Lower lobe of right lung (tissue), 2 donors: ENCODE results near the gene CNTN4. TPM values are rescaled to one million over a fixed set of nuclear protein-coding genes. Genes with fewer than 3 reads are reported as not detected.

Experiments used
- ATAC-seq, 2 donors: fragments of 200-7000 bp; cut with Tn5 transposase; one replicate each; pipeline ENCODE4 v1.9.1; 2020 to 2022; ENCODE audit warnings: mild to moderate bottlenecking in 2 of 2, moderate library complexity in 2 of 2
- DNase-seq: peaks from one replicate; pipeline ENCODE4 v3.0.0-alpha.2; 2020
- H3K27ac ChIP-seq: fragments of 200-600 bp; one replicate; pipeline ENCODE4 v1.8.0; 2022
- H3K27me3 ChIP-seq: fragments of 200-600 bp; one replicate; pipeline ENCODE4 v1.8.0; 2022; ENCODE audit warnings: low read depth
- H3K36me3 ChIP-seq: fragments of 200-600 bp; one replicate; pipeline ENCODE4 v1.8.0; 2022; ENCODE audit warnings: mild to moderate bottlenecking
- H3K4me1 ChIP-seq: fragments of 200-600 bp; one replicate; pipeline ENCODE4 v1.8.0; 2022
- H3K4me3 ChIP-seq: fragments of 200-600 bp; one replicate; pipeline ENCODE4 v1.8.0; 2022; ENCODE audit warnings: mild to moderate bottlenecking
- H3K9me3 ChIP-seq: fragments of 200-600 bp; one replicate; pipeline ENCODE4 v1.8.0; 2022
- intact Hi-C: fragments of 100-400 bp; cut with DNase I; formaldehyde crosslinking; loops from one replicate; pipeline ENCODE4 v1.11.0; 2022
- total RNA-seq: library from RNA; stranded (reverse); fragmentation: NEBNext Ultra II Directional; extraction: Animal tissue kit (Norgen Biotek cat#: 25700); gene quantifications from one replicate; pipeline ENCODE4 v1.2.1, GENCODE V29; 2021
- TF ChIP-seq, protein P1 (sequence below): fragments of 200-600 bp; IDR thresholded peaks from one replicate; pipeline ENCODE4 v1.8.0; 2022; ENCODE audit warnings: antibody characterized with exemption, mild to moderate bottlenecking
- donor health status: DM: no; HTN: yes; CAD: no; lungs with severe emphysema.

CNTN4 gene
- total RNA-seq, 1 donor from 2014 or later, result 10.4 TPM

DNA sequence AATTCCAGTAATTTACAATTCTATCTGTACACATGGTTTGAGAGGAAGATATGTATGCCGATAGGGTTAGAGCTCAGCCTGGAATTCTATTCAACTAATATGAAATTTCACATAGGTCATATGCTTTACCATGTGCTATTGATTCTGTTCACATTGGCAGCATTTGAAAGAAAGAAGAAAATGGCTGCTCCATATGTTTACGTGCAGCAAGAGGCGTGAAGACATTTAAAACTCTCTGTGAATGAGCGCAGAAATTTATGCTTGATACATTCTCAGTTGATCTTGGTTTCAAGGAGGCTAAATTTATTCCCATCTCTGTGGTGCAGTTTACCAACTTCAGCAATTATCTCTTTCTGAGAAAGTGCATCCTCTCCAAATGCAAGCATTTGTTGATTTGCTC, 478.9 kb downstream of the CNTN4 start:
- TF ChIP-seq, protein P1, sequence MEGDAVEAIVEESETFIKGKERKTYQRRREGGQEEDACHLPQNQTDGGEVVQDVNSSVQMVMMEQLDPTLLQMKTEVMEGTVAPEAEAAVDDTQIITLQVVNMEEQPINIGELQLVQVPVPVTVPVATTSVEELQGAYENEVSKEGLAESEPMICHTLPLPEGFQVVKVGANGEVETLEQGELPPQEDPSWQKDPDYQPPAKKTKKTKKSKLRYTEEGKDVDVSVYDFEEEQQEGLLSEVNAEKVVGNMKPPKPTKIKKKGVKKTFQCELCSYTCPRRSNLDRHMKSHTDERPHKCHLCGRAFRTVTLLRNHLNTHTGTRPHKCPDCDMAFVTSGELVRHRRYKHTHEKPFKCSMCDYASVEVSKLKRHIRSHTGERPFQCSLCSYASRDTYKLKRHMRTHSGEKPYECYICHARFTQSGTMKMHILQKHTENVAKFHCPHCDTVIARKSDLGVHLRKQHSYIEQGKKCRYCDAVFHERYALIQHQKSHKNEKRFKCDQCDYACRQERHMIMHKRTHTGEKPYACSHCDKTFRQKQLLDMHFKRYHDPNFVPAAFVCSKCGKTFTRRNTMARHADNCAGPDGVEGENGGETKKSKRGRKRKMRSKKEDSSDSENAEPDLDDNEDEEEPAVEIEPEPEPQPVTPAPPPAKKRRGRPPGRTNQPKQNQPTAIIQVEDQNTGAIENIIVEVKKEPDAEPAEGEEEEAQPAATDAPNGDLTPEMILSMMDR, result no peak
- Histone ChIP-seq H3K4me1 (no peaks in the 10 kb centered on the region), H3K27ac (no peak overlapping the region), H3K27me3 (no peaks in the 10 kb centered on the region), H3K36me3 (no peaks in the 10 kb centered on the region), H3K4me3 (no peak overlapping the region), H3K9me3 (no peaks in the 10 kb centered on the region)
- ATAC-seq, result no peak
- no peak for DNase-seq
- intact Hi-C loops, result no loop called here

DNA sequence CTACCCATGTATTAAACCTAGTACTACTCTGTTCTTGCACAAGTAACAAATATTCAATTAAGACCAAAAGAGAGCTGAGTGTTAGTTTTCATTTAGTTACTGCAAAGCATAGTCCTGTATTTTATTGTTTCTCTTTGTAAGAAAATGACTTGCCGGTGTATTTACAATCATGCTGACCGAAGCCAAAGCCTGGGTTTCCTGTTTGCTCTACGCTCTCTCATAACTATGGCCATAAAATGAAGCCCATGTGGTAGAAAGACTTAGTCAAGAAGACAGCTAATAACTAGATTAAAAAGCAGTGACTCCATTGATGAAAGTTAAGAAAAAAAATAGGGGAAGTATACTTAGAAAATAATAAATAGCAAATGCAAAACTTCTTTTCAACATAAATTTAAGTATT, 479.9 kb downstream of the CNTN4 start:
- intact Hi-C loops, result no loop called here
- Histone ChIP-seq H3K36me3 (no peaks in the 10 kb centered on the region), H3K9me3 (no peaks in the 10 kb centered on the region), H3K4me3 (no peak overlapping the region), H3K27me3 (no peaks in the 10 kb centered on the region), H3K4me1 (no peaks in the 10 kb centered on the region), H3K27ac (no peak overlapping the region)
- DNase-seq (no peak), ATAC-seq (no peak)
- TF ChIP-seq, protein P1, result no peak

DNA sequence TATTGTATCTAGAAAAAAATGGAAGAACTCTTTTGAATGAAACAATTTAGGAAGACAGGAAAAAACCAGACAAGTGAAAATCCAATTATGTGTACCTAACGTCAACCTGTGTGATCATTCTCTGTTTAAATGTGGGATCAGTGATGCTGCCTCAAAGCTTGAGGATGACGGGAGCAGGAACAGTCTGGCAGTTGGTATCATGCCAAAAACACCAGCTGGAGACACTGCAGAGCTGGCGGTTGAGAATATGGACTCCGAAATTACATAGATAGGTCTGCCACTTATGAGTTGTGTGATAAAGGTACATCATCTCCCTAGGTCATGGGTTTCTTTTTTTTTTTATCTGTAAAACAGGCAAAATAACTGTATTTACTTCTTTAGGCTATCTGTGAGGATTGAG, 480.5 kb downstream of the CNTN4 start:
- no peak for DNase-seq

DNA sequence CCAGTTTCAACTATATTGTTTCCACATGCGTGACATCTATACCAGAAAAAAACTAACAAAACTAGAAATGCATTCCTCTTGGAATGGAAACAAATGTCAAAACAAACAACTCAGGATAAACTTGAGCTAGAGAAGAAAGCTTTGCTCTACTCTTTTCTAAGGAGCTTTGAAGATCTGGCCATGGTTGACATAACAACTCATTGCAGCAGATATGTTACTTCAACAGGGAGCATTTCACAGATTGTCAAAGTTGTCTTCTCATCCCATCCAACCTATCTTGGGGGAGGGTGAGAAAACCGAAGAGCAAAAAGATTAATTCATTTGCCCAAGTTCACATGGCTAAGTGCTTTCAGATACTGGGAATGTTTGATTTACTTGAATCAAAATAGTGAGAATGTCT, 484.4 kb downstream of the CNTN4 start:
- DNase-seq, result no peak
- intact Hi-C loops, result no loop called here
- H3K27ac ChIP-seq, result no peak overlapping the region
- TF ChIP-seq, protein P1, result no peak
- H3K27me3 ChIP-seq, result no peaks in the 10 kb centered on the region
- ATAC-seq, result no peak
- no peaks in the 10 kb centered on the region for H3K4me1 ChIP-seq
- H3K4me3 ChIP-seq, result no peak overlapping the region
- H3K9me3 ChIP-seq, result no peaks in the 10 kb centered on the region
- no peaks in the 10 kb centered on the region for H3K36me3 ChIP-seq

More for the DNA sequence above, 480.5 kb downstream of the CNTN4 start:
- no peak overlapping the region for H3K4me3 ChIP-seq
- no peak for ATAC-seq
- H3K27ac ChIP-seq, result no peak overlapping the region
- H3K27me3 ChIP-seq, result no peaks in the 10 kb centered on the region
- no peaks in the 10 kb centered on the region for H3K36me3 ChIP-seq
- TF ChIP-seq, protein P1, result no peak
- H3K9me3 ChIP-seq, result no peaks in the 10 kb centered on the region
- intact Hi-C loops, result no loop called here
- no peaks in the 10 kb centered on the region for H3K4me1 ChIP-seq

DNA sequence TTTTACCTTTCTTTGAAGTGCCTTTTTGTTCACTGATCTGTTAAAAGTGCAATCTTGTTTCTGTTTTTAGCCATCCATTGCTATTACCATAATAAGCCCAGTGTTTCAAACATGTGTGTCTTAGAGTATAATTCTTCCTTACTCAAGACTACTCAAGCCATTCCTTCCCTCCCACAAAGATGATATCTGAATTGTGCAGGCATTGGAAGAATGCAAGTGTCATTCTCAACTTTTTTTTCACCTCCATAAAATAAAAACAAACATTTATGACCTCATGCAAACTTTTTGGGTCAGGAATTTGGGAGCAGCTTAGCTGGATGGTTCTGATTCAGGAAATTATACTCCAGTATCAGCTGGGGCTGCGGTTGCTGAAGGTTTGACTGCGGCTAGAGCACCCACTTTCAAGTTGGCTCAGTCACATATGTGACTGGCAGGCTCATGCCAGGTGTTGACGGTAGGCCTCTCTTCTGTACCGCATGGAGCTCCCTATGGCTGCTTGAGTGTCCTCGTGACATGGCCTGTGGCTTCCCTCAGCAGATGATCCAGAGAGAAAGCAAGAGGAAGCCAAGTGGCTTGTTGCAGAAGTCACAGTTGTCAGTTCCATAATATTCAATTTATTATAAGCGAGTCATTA, 490.8 kb downstream of the CNTN4 start:
- H3K9me3 ChIP-seq, result no peaks in the 10 kb centered on the region
- no peak overlapping the region for H3K27ac ChIP-seq
- ATAC-seq (peak; percentile 42 to 49), DNase-seq (no peak)
- H3K36me3 ChIP-seq, result no peaks in the 10 kb centered on the region
- intact Hi-C loops, result no loop called here
- TF ChIP-seq, protein P1, result no peak
- H3K4me1 ChIP-seq, result no peaks in the 10 kb centered on the region
- no peak overlapping the region for H3K4me3 ChIP-seq
- H3K27me3 ChIP-seq, result no peaks in the 10 kb centered on the region

DNA sequence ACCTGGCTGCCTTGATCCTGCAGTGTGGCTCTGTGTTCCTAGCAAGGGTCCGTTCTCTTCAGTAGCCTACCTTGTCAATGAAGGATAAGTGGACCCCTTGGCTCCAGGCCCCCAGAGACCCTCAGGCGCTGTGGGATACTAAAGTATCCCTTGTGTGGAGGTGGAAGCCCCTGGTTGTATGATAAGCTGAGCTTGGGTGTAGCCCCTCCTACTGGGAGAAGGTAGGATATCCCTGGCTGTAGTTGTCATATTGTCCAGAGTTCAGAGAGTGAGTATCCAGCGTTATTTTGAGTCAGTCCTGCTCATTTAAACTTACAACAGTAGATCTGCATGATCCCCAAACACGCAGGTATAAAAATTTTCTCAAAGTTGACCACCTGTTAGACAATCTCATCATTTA, 496.8 kb downstream of the CNTN4 start:
- Histone ChIP-seq H3K36me3 (no peaks in the 10 kb centered on the region), H3K27me3 (no peaks in the 10 kb centered on the region), H3K27ac (no peak overlapping the region), H3K9me3 (no peaks in the 10 kb centered on the region), H3K4me3 (no peak overlapping the region), H3K4me1 (no peaks in the 10 kb centered on the region)
- TF ChIP-seq, protein P1, result no peak
- ATAC-seq (no peak), DNase-seq (no peak)
- intact Hi-C loops, result no loop called here
